Trophoblast cell (in vitro differentiated cells and primary cell): ENCODE results near the gene MIOS.

Experiments used
- DNase-seq, 2 donors: peaks; one replicate each; pipeline ENCODE4 v3.0.0-alpha.2; 2016
- H2AFZ ChIP-seq: 2 replicates; pipeline ENCODE4 v1.6.1; 2013; ENCODE audit warnings: low read length, moderate library complexity, mild to moderate bottlenecking; ENCODE audit not compliant: insufficient read depth, poor library complexity
- H2AK5ac ChIP-seq: 2 replicates; pipeline ENCODE4 v1.6.1; 2013; ENCODE audit warnings: mild to moderate bottlenecking, low read length
- H2BK120ac ChIP-seq: 2 replicates; pipeline ENCODE4 v1.6.1; 2013; ENCODE audit warnings: low read length, mild to moderate bottlenecking, moderate library complexity; ENCODE audit not compliant: insufficient read depth, poor library complexity
- H2BK12ac ChIP-seq: 2 replicates; pipeline ENCODE4 v1.6.1; 2013; ENCODE audit warnings: mild to moderate bottlenecking, low read length, moderate library complexity
- H2BK5ac ChIP-seq: 2 replicates; pipeline ENCODE4 v1.6.1; 2013; ENCODE audit warnings: low read length, low read depth, moderate library complexity, mild to moderate bottlenecking; ENCODE audit not compliant: poor library complexity
- H3K14ac ChIP-seq: 2 replicates; pipeline ENCODE4 v1.6.1; 2013; ENCODE audit warnings: mild to moderate bottlenecking, low read length
- H3K18ac ChIP-seq: 2 replicates; pipeline ENCODE4 v1.6.1; 2013; ENCODE audit warnings: mild to moderate bottlenecking, low read length
- H3K23ac ChIP-seq: 2 replicates; pipeline ENCODE4 v1.6.1; 2013; ENCODE audit warnings: low read length
- H3K27ac ChIP-seq: 2 replicates; pipeline ENCODE4 v1.5.1; 2013; ENCODE audit warnings: low read depth, mild to moderate bottlenecking, inconsistent platforms, low read length, moderate library complexity
- H3K27me3 ChIP-seq: 2 replicates; pipeline ENCODE4 v1.6.1; 2013; ENCODE audit warnings: inconsistent platforms, mild to moderate bottlenecking, low read length, moderate library complexity; ENCODE audit not compliant: insufficient read depth
- H3K36me3 ChIP-seq, 2 experiments: 1 replicate in 1 of 2; 2 replicates in 1 of 2; pipeline ENCODE4 v1.6.1; 2013; ENCODE audit warnings: low read length in 2 of 2, mild to moderate bottlenecking in 2 of 2, moderate library complexity in 1 of 2; ENCODE audit not compliant: insufficient read depth in 2 of 2, control insufficient read depth in 1 of 2
- H3K4ac ChIP-seq: 2 replicates; pipeline ENCODE4 v1.6.1; 2013; ENCODE audit warnings: low read depth, mild to moderate bottlenecking, low read length, moderate library complexity
- H3K4me1 ChIP-seq, 2 experiments: 1 replicate in 1 of 2; 2 replicates in 1 of 2; pipeline ENCODE4 v1.6.1; 2013; ENCODE audit warnings: low read length in 2 of 2, mild to moderate bottlenecking in 2 of 2, moderate library complexity in 1 of 2; ENCODE audit not compliant: insufficient read depth in 2 of 2, control insufficient read depth in 1 of 2
- H3K4me2 ChIP-seq: 2 replicates; pipeline ENCODE4 v1.6.1; 2013; ENCODE audit warnings: inconsistent platforms, mild to moderate bottlenecking, low read length, moderate library complexity
- H3K4me3 ChIP-seq: 2 replicates; pipeline ENCODE4 v1.5.1; 2013; ENCODE audit warnings: mild to moderate bottlenecking, low read depth, low read length, inconsistent platforms
- H3K79me1 ChIP-seq: one replicate; pipeline ENCODE4 v1.6.1; 2013; ENCODE audit warnings: low read length
- H3K79me2 ChIP-seq: 2 replicates; pipeline ENCODE4 v1.6.1; 2013; ENCODE audit warnings: low read length, mild to moderate bottlenecking; ENCODE audit not compliant: control insufficient read depth, insufficient read depth, poor library complexity
- H3K9ac ChIP-seq: 2 replicates; pipeline ENCODE4 v1.6.1; 2013; ENCODE audit warnings: mild to moderate bottlenecking, low read length
- H3K9me3 ChIP-seq: 2 replicates; pipeline ENCODE4 v1.6.1; 2013; ENCODE audit warnings: low read depth, mild to moderate bottlenecking, control low read depth, inconsistent platforms, low read length; ENCODE audit not compliant: insufficient read depth
- H4K12ac ChIP-seq: 2 replicates; pipeline ENCODE4 v1.6.1; 2013; ENCODE audit warnings: low read depth, mild to moderate bottlenecking, low read length, moderate library complexity
- H4K8ac ChIP-seq: 2 replicates; pipeline ENCODE4 v1.6.1; 2013; ENCODE audit warnings: low read depth, mild to moderate bottlenecking, low read length, moderate library complexity
- H4K91ac ChIP-seq: one replicate; pipeline ENCODE4 v1.6.1; 2013; ENCODE audit warnings: low read depth, mild to moderate bottlenecking, low read length, moderate library complexity
- WGBS: extraction: QIAGEN DNeasy Blood & Tissue Kit; methylation state at CpG from one replicate; pipeline ENCODE4 v1.1.7; 2013; ENCODE audit warnings: missing lambda C conversion rate; ENCODE audit not compliant: insufficient read length, insufficient coverage; ENCODE audit errors: extremely low coverage; 5-methylcytosine and 5-hydroxymethylcytosine counted together

The MIOS gene

DNA sequence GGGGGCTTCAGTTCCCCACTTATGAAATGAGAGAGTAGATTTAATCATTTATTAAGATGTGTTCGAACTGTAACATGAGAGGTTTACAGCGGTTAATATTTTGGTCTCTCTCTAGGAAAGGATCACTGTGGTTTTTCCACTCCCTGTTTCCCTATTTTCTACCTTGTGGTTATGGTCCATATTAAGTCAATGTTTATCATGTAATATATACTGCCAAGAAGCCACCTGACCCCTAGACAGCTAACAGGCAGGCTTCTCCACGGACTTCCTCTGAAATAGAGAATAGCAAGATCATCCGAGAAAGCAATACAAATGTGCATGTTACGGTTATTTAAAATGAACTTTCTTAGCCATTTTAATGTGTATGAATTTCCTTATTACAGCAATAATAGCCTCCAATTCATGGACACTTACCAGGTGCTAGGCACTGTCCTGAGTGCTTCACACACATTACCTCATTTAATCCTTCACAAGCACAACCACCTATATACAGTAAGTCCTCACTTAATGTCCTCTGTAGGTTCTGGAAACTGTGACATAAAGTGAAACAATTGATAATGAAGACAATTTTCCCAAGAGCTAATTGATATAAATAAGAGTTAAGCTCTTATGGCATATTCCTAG lies 30.2 kb upstream of the MIOS start:
- no peak overlapping the region for H3K18ac ChIP-seq
- H3K4ac ChIP-seq: no peak overlapping the region
- no peak overlapping the region for H2AFZ ChIP-seq
- no peak overlapping the region for H2AK5ac ChIP-seq
- H3K79me2 ChIP-seq: no peaks in the 10 kb centered on the region
- H3K27ac ChIP-seq: no peak overlapping the region
- no peaks in the 10 kb centered on the region for H3K27me3 ChIP-seq
- H3K36me3 ChIP-seq: no peaks in the 10 kb centered on the region
- no peaks in the 10 kb centered on the region for H3K4me1 ChIP-seq
- no peak overlapping the region for H3K23ac ChIP-seq
- H3K4me3 ChIP-seq: no peak overlapping the region
- no peak overlapping the region for H2BK120ac ChIP-seq
- H2BK5ac ChIP-seq: no peak overlapping the region
- no peak overlapping the region for H4K8ac ChIP-seq
- no peak overlapping the region for H3K4me2 ChIP-seq
- H4K12ac ChIP-seq: no peak overlapping the region
- DNase-seq: no peak
- WGBS: no CpG with 5 or more reads among the region's 5 CpGs
- H3K9me3 ChIP-seq: peaks cover 2% of the 10 kb centered on the region
- H3K14ac ChIP-seq: no peak overlapping the region
- H4K91ac ChIP-seq: no peak overlapping the region
- no peaks in the 10 kb centered on the region for H3K79me1 ChIP-seq
- no peak overlapping the region for H2BK12ac ChIP-seq
- H3K9ac ChIP-seq: no peak overlapping the region

DNA sequence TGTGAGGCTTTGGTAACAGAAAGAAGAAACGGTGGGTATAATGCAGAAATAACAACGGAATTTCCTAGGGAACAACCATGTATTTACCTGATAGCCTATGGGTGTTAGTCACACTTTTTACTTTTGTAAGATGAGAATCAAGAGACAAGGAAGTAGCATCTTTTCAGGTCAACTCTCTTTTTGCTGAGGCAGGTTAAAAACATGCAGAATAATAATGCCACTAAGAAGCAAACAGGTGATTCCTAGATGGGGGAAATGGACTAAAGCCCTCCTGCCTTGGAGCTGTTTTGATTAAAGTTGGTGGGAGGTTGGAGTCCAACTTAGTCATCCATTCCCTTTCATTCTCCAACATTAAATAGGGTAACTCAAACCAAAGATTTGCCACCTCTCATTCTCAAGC lies 29.0 kb upstream of the MIOS start:
- Histone ChIP-seq H4K8ac (no peak overlapping the region), H3K4ac (no peak overlapping the region), H3K4me1 (no peaks in the 10 kb centered on the region), H3K18ac (no peak overlapping the region), H2BK5ac (no peak overlapping the region), H2AFZ (no peak overlapping the region), H2AK5ac (no peak overlapping the region), H4K12ac (no peak overlapping the region), H3K9ac (no peak overlapping the region), H3K27ac (no peak overlapping the region), H2BK12ac (no peak overlapping the region), H3K4me3 (no peak overlapping the region), H3K79me1 (no peaks in the 10 kb centered on the region), H2BK120ac (no peak overlapping the region), H3K27me3 (no peaks in the 10 kb centered on the region), H3K79me2 (no peaks in the 10 kb centered on the region), H3K23ac (no peak overlapping the region), H3K14ac (no peak overlapping the region), H4K91ac (no peak overlapping the region), H3K36me3 (no peaks in the 10 kb centered on the region), H3K4me2 (no peak overlapping the region), H3K9me3 (peaks cover 2% of the 10 kb centered on the region)
- WGBS: no CpG with 5 or more reads among the region's 2 CpGs
- DNase-seq: no peak

DNA sequence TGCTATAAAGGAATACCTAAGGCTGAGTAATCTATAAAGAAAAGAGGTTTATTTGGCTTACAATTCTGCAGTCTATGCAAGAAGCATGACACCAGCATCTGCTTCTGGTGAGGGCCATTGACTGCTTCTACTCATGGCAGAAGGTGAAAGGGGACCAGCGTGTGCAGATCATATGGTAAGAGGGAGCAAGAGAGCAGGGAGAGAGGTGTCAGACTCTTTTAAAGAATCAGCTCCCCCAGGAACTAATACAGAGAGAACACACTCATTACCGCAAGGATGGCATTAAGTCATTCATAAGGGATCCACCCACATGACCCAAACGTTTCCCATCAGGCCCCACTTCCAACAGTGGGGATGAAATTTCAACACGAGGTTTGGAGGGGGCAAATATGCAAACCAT lies 27.5 kb upstream of the MIOS start:
- H3K14ac ChIP-seq: no peak overlapping the region
- H2AFZ ChIP-seq: no peak overlapping the region
- H4K12ac ChIP-seq: no peak overlapping the region
- no peak overlapping the region for H3K4ac ChIP-seq
- H3K4me1 ChIP-seq: no peaks in the 10 kb centered on the region
- H3K23ac ChIP-seq: no peak overlapping the region
- no peak overlapping the region for H4K91ac ChIP-seq
- DNase-seq: no peak
- H3K4me3 ChIP-seq: no peak overlapping the region
- H3K79me2 ChIP-seq: no peaks in the 10 kb centered on the region
- no peak overlapping the region for H2BK12ac ChIP-seq
- H3K36me3 ChIP-seq: no peaks in the 10 kb centered on the region
- H3K9ac ChIP-seq: no peak overlapping the region
- no peak overlapping the region for H2BK5ac ChIP-seq
- H4K8ac ChIP-seq: no peak overlapping the region
- H3K18ac ChIP-seq: no peak overlapping the region
- no CpG with 5 or more reads among the region's 4 CpGs for WGBS
- H3K27ac ChIP-seq: no peak overlapping the region
- no peak overlapping the region for H3K4me2 ChIP-seq
- H2BK120ac ChIP-seq: no peak overlapping the region
- no peaks in the 10 kb centered on the region for H3K79me1 ChIP-seq
- no peak overlapping the region for H2AK5ac ChIP-seq
- H3K27me3 ChIP-seq: no peaks in the 10 kb centered on the region
- H3K9me3 ChIP-seq: peaks cover 2% of the 10 kb centered on the region

- H4K8ac ChIP-seq: no peak overlapping the region
- H3K4ac ChIP-seq: no peak overlapping the region
- no peaks in the 10 kb centered on the region for H3K27me3 ChIP-seq
- DNase-seq: no peak
- no peaks in the 10 kb centered on the region for H3K36me3 ChIP-seq
- H3K4me3 ChIP-seq: no peak overlapping the region
- H3K79me2 ChIP-seq: no peaks in the 10 kb centered on the region
- no peak overlapping the region for H3K27ac ChIP-seq
- no peak overlapping the region for H2BK120ac ChIP-seq
- H3K79me1 ChIP-seq: no peaks in the 10 kb centered on the region
- H4K12ac ChIP-seq: no peak overlapping the region
- WGBS: no CpG with 5 or more reads among the region's 4 CpGs
- no peak overlapping the region for H3K18ac ChIP-seq
- H3K9ac ChIP-seq: no peak overlapping the region
- H2AK5ac ChIP-seq: no peak overlapping the region
- H3K23ac ChIP-seq: no peak overlapping the region
- H3K4me1 ChIP-seq: no peaks in the 10 kb centered on the region
- no peak overlapping the region for H3K14ac ChIP-seq
- H3K4me2 ChIP-seq: no peak overlapping the region
- H2BK12ac ChIP-seq: no peak overlapping the region
- H2AFZ ChIP-seq: no peak overlapping the region
- H3K9me3 ChIP-seq: peaks cover 2% of the 10 kb centered on the region
- H2BK5ac ChIP-seq: no peak overlapping the region
- no peak overlapping the region for H4K91ac ChIP-seq
Measured at GRCh38 chr7:7539711-7540110, 27.0 kb upstream of the MIOS start.
